H1 (cell line): Measurements from ENCODE around the gene TEAD2. TPM values are rescaled to one million over a fixed set of nuclear protein-coding genes. Genes with fewer than 3 reads are reported as not detected.

Experiments used
- RAD21 ChIP-seq, 2 experiments: IDR thresholded peaks in 1 of 2; conservative IDR thresholded peaks in 1 of 2; 2 replicates each; pipeline ENCODE4 v1.6.1; 2011; ENCODE audit warnings: low read depth in 2 of 2, low read length in 2 of 2, improper control_type of control experiment in 1 of 2, inconsistent platforms in 1 of 2, mild to moderate bottlenecking in 1 of 2, moderate library complexity in 1 of 2
- polyA plus RNA-seq, 7 experiments: library from polyadenylated mRNA; depleted of rRNA in 3 of 7; stranded (reverse) in 5 of 7; unstranded in 2 of 7; fragments of >200 nt in 5 of 7; fragments of 200-250 nt in 2 of 7; gene quantifications; 1 replicate in 5 of 7; 2 replicates in 1 of 7; 4 replicates in 1 of 7; pipeline versions ENCODE4 v1.2.1 to v1.2.3, GENCODE V29; 2011 to 2013; ENCODE audit warnings: missing spikeins in 2 of 7, mixed read lengths in 2 of 7
- total RNA-seq: library from RNA; stranded (reverse); fragmentation: NEBNext Ultra II Directional; extraction: Animal tissue kit (Norgen Biotek cat#: 25700); gene quantifications from 2 replicates; pipeline ENCODE4 v1.2.1, GENCODE V29; 2021

Gene TEAD2
- total and polyA plus RNA-seq, 2 of the 8 experiments (the other 6 are each of a cell fraction or from before 2014, with no cell fraction given) = 87.6 to 146 TPM

DNA sequence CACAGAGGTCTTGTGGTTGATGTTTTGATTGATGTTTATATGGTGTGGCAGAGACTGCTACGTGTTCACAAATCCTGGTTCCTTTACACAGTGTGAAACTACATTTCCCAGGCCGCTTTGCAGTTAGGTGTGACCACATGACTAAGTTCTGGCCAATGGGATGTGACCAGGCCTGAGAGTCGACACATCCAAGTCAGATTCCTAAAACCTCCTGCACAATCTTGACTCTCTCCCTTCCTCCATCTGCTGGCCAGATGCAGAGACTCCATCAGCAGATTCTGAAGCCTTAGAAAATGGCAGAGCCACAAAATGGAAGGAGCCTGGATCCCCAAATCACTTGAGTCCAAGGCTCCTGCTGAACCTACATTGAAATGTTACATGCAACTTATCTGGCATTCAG lies 14.4 kb downstream of the TEAD2 start (continued):
- TF ChIP-seq RAD21 (IDR thresholded peaks at IDR 0.05 in 1 of 2, conservative IDR thresholded peaks at IDR 0.05 in 1 of 2; ENCODE audit: low read depth in 2 of 2, low read length in 2 of 2) = peak in 1 of 2 experiments; percentile 38; a peak in 2 of 4 replicates
